Retinal pigment epithelial cell (primary cell): ENCODE measurements around the gene XRN1.
"Not testable (repeated sequence)": the region's sequence is repeated elsewhere in the genome, so short reads cannot be mapped to it uniquely, and the experiment has no call there.

ENCODE experiments used
- DNase-seq: peaks from one replicate; pipeline ENCODE4 v3.0.0-alpha.2; 2010; ENCODE audit warnings: low read depth
- H3K4me3 ChIP-seq: 2 replicates; pipeline ENCODE4 v1.5.1; 2011; ENCODE audit warnings: mild to moderate bottlenecking, low read length, control low read depth, moderate library complexity
- TF ChIP-seq, protein P1 (sequence below): conservative IDR thresholded peaks from 2 replicates; pipeline ENCODE4 v1.5.1; 2011; ENCODE audit warnings: low read depth, low read length, control low read depth, inconsistent platforms

The XRN1 gene

DNA sequence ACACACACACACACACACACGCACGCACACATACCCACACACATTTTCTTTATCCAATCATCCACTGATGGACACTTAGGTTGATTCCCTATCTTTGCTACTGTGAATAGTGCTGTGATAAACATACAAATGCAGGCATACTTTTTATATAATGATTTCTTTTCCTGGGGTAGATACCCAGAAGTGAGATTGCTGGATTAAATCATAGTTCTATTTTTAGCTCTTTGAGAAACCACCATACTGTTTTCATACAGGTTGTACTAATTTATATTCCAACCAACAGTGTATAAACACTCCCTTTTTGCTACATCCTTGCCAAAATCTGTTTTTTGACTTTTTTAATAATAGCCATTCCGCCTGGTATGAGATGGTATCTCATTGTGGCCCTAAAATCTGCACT is 127.9 kb downstream of the XRN1 start:
- DNase-seq = no peak
- TF ChIP-seq, protein P1, sequence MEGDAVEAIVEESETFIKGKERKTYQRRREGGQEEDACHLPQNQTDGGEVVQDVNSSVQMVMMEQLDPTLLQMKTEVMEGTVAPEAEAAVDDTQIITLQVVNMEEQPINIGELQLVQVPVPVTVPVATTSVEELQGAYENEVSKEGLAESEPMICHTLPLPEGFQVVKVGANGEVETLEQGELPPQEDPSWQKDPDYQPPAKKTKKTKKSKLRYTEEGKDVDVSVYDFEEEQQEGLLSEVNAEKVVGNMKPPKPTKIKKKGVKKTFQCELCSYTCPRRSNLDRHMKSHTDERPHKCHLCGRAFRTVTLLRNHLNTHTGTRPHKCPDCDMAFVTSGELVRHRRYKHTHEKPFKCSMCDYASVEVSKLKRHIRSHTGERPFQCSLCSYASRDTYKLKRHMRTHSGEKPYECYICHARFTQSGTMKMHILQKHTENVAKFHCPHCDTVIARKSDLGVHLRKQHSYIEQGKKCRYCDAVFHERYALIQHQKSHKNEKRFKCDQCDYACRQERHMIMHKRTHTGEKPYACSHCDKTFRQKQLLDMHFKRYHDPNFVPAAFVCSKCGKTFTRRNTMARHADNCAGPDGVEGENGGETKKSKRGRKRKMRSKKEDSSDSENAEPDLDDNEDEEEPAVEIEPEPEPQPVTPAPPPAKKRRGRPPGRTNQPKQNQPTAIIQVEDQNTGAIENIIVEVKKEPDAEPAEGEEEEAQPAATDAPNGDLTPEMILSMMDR = no peak
- H3K4me3 ChIP-seq = no peak overlapping the region

DNA sequence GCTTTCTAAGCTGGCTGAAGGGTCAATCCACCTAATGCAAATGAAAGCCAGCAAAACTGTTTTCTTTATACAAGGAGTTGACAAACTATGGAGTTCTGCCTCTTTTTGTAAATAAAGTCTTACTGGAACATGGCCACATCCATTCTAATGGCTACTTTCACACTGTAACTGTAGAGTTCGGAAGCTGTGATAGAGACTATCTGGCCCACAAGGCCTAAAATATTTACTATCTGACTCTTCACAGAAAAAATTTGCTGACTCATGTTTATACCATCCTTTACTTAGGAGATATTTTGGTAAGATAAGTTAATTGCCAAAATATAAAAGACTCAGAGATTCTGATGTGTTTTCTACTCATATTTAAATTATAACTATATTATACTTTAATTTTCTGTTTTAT is 128.7 kb downstream of the XRN1 start:
- DNase-seq = no peak
- no peak overlapping the region for H3K4me3 ChIP-seq
- TF ChIP-seq, protein P1 = no peak

DNA sequence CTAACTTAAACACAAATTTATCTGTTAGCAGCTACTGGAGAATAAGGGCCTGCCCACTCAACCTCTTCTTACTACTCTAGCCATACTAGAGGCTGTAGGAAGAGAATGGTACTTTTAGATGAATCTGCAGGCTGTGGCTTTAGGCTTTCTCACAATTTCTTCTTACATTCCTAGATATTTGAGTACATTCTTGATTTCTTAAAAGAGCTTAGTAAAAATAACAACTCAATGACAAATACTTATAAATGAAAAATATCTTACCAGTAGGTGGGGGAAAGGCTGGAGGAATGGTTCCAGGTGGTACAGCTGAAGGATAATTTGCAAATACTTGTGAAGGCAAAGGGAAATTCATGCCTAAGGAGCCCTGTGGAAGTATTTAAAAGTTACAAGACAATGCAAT is 129.5 kb downstream of the XRN1 start:
- peak; percentile 25 for DNase-seq
- no peak overlapping the region for H3K4me3 ChIP-seq
- TF ChIP-seq, protein P1 = no peak

DNA sequence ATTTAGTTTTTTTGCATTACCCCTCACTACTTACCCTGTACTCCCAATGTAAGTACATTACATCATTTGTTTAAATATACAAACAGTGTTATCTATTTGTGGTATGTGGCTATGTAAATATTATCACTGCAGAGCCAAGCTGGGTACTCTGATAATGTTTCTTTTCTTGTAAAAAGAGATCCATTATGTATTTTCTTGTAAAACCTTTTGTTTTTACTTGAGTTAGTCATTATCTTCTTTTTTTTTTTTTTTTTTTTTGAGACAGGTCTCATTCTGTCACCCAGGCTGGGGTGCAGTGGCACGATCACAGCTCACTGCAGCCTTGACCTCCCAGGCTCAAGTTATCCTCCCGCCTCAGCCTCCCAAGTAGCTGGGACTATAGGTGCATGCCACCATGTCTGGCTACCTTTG is 131.9 kb downstream of the XRN1 start:
- not testable (repeated sequence) for DNase-seq, H3K4me3 ChIP-seq

DNA sequence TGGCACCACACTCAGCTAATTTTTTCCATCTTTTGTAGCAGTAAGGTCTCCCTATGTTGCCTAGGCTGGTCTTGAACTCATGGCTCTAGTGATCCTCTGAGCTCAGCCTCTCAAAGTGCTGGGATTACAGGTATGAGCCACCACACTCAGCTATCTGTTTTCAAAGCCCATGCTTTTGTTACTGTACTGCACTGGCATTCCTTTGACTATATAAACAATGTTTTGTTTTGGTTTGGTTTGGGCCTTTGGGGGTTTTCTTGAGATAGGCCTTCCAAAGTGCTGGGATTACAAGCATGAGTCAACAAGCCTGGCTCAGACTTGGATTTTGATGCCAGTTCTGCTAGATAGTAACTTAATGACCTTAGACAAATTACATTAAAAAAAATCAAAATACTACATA is 132.8 kb downstream of the XRN1 start:
- TF ChIP-seq, protein P1 = no peak
- H3K4me3 ChIP-seq = no peak overlapping the region
- no peak for DNase-seq

GRCh38 chr3:142310439-142310838 is 137.4 kb downstream of the XRN1 start:
- H3K4me3 ChIP-seq = no peak overlapping the region
- TF ChIP-seq, protein P1 = no peak
- no peak for DNase-seq

DNA sequence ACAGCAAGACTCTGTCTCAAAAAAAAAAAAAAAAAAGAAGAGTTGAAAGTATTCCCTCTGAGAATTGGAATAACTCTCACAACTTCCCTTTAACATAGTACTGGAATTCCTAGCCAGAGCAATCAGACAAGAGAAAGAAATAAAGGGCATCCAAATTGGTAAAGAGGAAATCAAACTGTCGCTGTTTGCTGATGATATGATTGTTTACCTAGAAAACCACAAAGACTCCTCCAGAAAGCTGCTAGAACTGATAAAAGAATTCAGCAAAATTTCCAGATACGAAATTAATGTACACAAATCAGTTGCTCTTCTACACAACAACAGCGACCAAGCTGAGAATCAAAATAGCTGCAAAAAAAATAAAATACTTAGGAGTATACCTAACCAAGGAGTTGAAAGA is 145.0 kb downstream of the XRN1 start:
- DNase-seq, H3K4me3 ChIP-seq: not testable (repeated sequence)

- TF ChIP-seq, protein P1 = no peak
- DNase-seq = no peak
Measured at GRCh38 chr3:142298626-142299025, 149.2 kb downstream of the XRN1 start.

More at GRCh38 chr3:142298626-142299025, 149.2 kb downstream of the XRN1 start:
- H3K4me3 ChIP-seq = no peak overlapping the region
